IMR-90 (cell line): Measurements from ENCODE around the gene ACVR1B. TPM values are rescaled to one million over a fixed set of nuclear protein-coding genes. Genes with fewer than 3 reads are reported as not detected.
"Not testable (repeated sequence)": the region's sequence is repeated elsewhere in the genome, so short reads cannot be mapped to it uniquely, and the experiment has no call there.

Experiments used
- ATAC-seq: fragments of 200-7000 bp; cut with Tn5 transposase; 2 replicates; pipeline ENCODE4 v1.9.1; 2020; ENCODE audit warnings: low read depth, mild to moderate bottlenecking, moderate library complexity
- BruUV-seq: library from RNA; stranded (reverse); fragments of 400-500 nt; replicated peaks from 2 replicates; lab custom pipeline; 2021; lab: Mats Ljungman, UMichigan
- CTCF ChIA-PET: fragments of 300-600 bp; formaldehyde crosslinking; extraction: SDS; loops from one replicate; lab custom pipeline; 2021; ENCODE audit warnings: antibody characterized with exemption; lab: Yijun Ruan, JAX
- POLR2A ChIA-PET: fragments of 300-600 bp; sonication (Branson Sonifier 250); formaldehyde crosslinking; loops from one replicate; lab custom pipeline; 2022; ENCODE audit warnings: antibody characterized with exemption; ENCODE audit not compliant: unreplicated experiment; lab: Charles Lee
- DNase-seq: peaks from one replicate; pipeline ENCODE4 v3.0.0; 2013
- H2AFZ ChIP-seq: replicated peaks from 2 replicates; pipeline ENCODE3; 2013; ENCODE audit warnings: low read length, mild to moderate bottlenecking; ENCODE audit not compliant: poor library complexity
- H2AK5ac ChIP-seq: 2 replicates; pipeline ENCODE4 v1.6.1; 2013; ENCODE audit warnings: low read depth, low read length, inconsistent platforms
- H2AK9ac ChIP-seq: replicated peaks from 2 replicates; pipeline ENCODE3; 2013; ENCODE audit warnings: mild to moderate bottlenecking, low read depth, low read length, moderate library complexity; ENCODE audit not compliant: poor library complexity
- H2BK120ac ChIP-seq: 2 replicates; pipeline ENCODE4 v1.6.1; 2013; ENCODE audit warnings: low read depth, low read length, inconsistent platforms
- H2BK15ac ChIP-seq: 3 replicates; pipeline ENCODE4 v1.6.1; 2013; ENCODE audit warnings: low read depth, low read length, inconsistent platforms
- H2BK20ac ChIP-seq: 2 replicates; pipeline ENCODE4 v1.6.1; 2013; ENCODE audit warnings: low read depth, mild to moderate bottlenecking, inconsistent platforms, low read length, moderate library complexity
- H2BK5ac ChIP-seq: 2 replicates; pipeline ENCODE4 v1.6.1; 2013; ENCODE audit warnings: mild to moderate bottlenecking, low read depth, low read length, inconsistent platforms; ENCODE audit not compliant: poor library complexity, severe bottlenecking
- H3K14ac ChIP-seq: replicated peaks from 2 replicates; pipeline ENCODE4 v1.6.1; 2013; ENCODE audit warnings: low read depth, low read length, inconsistent platforms
- H3K18ac ChIP-seq: 2 replicates; pipeline ENCODE4 v1.6.1; 2013; ENCODE audit warnings: low read depth, low read length, control low read depth
- H3K23ac ChIP-seq: 2 replicates; pipeline ENCODE4 v1.6.1; 2013; ENCODE audit warnings: low read depth, low read length, inconsistent platforms
- H3K27ac ChIP-seq: 2 replicates; pipeline ENCODE4 v1.5.1; 2013; ENCODE audit warnings: mild to moderate bottlenecking, control low read depth, low read length; ENCODE audit not compliant: insufficient read depth
- H3K27me3 ChIP-seq: 2 replicates; pipeline ENCODE4 v1.6.1; 2013; ENCODE audit warnings: low read length; ENCODE audit not compliant: control insufficient read depth, insufficient read depth
- H3K36me3 ChIP-seq: 2 replicates; pipeline ENCODE4 v1.6.1; 2013; ENCODE audit warnings: low read length, mixed read lengths; ENCODE audit not compliant: control insufficient read depth, insufficient read depth
- H3K4ac ChIP-seq: 2 replicates; pipeline ENCODE4 v1.6.1; 2013; ENCODE audit warnings: low read depth, low read length, inconsistent platforms
- H3K4me1 ChIP-seq: 2 replicates; pipeline ENCODE4 v1.6.1; 2013; ENCODE audit warnings: low read length, mixed read lengths; ENCODE audit not compliant: control insufficient read depth, insufficient read depth
- H3K4me2 ChIP-seq: 2 replicates; pipeline ENCODE4 v1.6.1; 2013; ENCODE audit warnings: low read depth, mild to moderate bottlenecking, control low read depth, low read length, moderate library complexity
- H3K4me3 ChIP-seq: 2 replicates; pipeline ENCODE4 v1.5.1; 2013; ENCODE audit warnings: low read depth, mild to moderate bottlenecking, control low read depth, low read length, moderate library complexity; ENCODE audit not compliant: insufficient read depth
- H3K56ac ChIP-seq: 2 replicates; pipeline ENCODE4 v1.6.1; 2013; ENCODE audit warnings: low read length, inconsistent platforms; ENCODE audit not compliant: insufficient read depth; ENCODE audit errors: extremely low read depth
- H3K79me1 ChIP-seq, 2 experiments: 2 replicates each; pipeline ENCODE4 v1.6.1; 2013; ENCODE audit warnings: low read length in 2 of 2, inconsistent platforms in 1 of 2, low read depth in 1 of 2
- H3K9ac ChIP-seq: 2 replicates; pipeline ENCODE4 v1.6.1; 2013; ENCODE audit warnings: low read depth, low read length, control low read depth
- H3K9me1 ChIP-seq: 2 replicates; pipeline ENCODE4 v1.6.1; 2013; ENCODE audit warnings: low read length, inconsistent platforms; ENCODE audit not compliant: insufficient read depth
- H3K9me3 ChIP-seq: 2 replicates; pipeline ENCODE4 v1.6.1; 2013; ENCODE audit warnings: low read length; ENCODE audit not compliant: control insufficient read depth, insufficient read depth
- H4K20me1 ChIP-seq: 2 replicates; pipeline ENCODE4 v1.6.1; 2013; ENCODE audit warnings: low read length, inconsistent platforms; ENCODE audit not compliant: insufficient read depth
- H4K5ac ChIP-seq: 2 replicates; pipeline ENCODE4 v1.6.1; 2013; ENCODE audit warnings: mild to moderate bottlenecking, low read depth, low read length, control low read depth
- H4K8ac ChIP-seq, 2 experiments: 2 replicates each; pipeline ENCODE4 v1.6.1; 2013; ENCODE audit warnings: low read depth in 2 of 2, low read length in 2 of 2, control low read depth in 1 of 2, inconsistent platforms in 1 of 2
- H4K91ac ChIP-seq: 2 replicates; pipeline ENCODE4 v1.6.1; 2013; ENCODE audit warnings: low read depth, low read length, inconsistent platforms; ENCODE audit not compliant: insufficient read depth
- CEBPB ChIP-seq: IDR thresholded peaks from 2 replicates; pipeline ENCODE4 v1.6.1; 2012; ENCODE audit warnings: low read depth, low read length, improper control_type of control experiment
- CHD1 ChIP-seq: IDR thresholded peaks from 2 replicates; pipeline ENCODE4 v1.6.1; 2012; ENCODE audit warnings: low read depth, low read length, improper control_type of control experiment
- FOS ChIP-seq: fragments of 150-350 bp; IDR thresholded peaks from 2 replicates; pipeline ENCODE4 v1.6.1; 2016; ENCODE audit warnings: low read depth, low read length
- MAFK ChIP-seq: IDR thresholded peaks from 2 replicates; pipeline ENCODE4 v1.6.1; 2012; ENCODE audit warnings: low read depth, low read length, improper control_type of control experiment
- MAZ ChIP-seq: IDR thresholded peaks from 2 replicates; pipeline ENCODE4 v1.6.1; 2012; ENCODE audit warnings: low read depth, mild to moderate bottlenecking, low read length, improper control_type of control experiment, moderate library complexity, borderline replicate concordance
- RAD21 ChIP-seq: IDR thresholded peaks from 2 replicates; pipeline ENCODE4 v1.6.1; 2012; ENCODE audit warnings: low read length, improper control_type of control experiment
- RCOR1 ChIP-seq: IDR thresholded peaks from 2 replicates; pipeline ENCODE4 v1.6.1; 2012; ENCODE audit warnings: mild to moderate bottlenecking, low read length, improper control_type of control experiment; ENCODE audit not compliant: insufficient replicate concordance
- WGBS, 2 experiments: methylation state at CpG; one replicate each; pipeline versions ENCODE4 v1.1.5 to v1.1.7; 2013; ENCODE audit warnings: missing lambda C conversion rate in 2 of 2; ENCODE audit not compliant: insufficient read length in 1 of 2; ENCODE audit errors: extremely low coverage in 2 of 2; 5-methylcytosine and 5-hydroxymethylcytosine counted together
- dilution Hi-C: fragments of 300-500 bp; cut with HindIII; formaldehyde crosslinking; loops from one replicate; pipeline ENCODE4 v1.14.3; 2018; ENCODE audit warnings: low sequenced_read_pairs; ENCODE audit not compliant: unreplicated experiment
- in situ Hi-C: fragments of 300-500 bp; cut with MboI; formaldehyde crosslinking; loops from 3 replicates; pipeline ENCODE4 v1.14.3; 2019; ENCODE audit warnings: low sequenced_read_pairs, inconsistent platforms, mixed read lengths
- intact Hi-C: fragments of 100-400 bp; cut with micrococcal nuclease; formaldehyde crosslinking; loops from 2 replicates; pipeline ENCODE4 v1.10.0; 2022
- polyA plus RNA-seq, 3 experiments: library from polyadenylated mRNA; depleted of rRNA; stranded (reverse); fragments of >200 nt; gene quantifications; 2 replicates each; pipeline ENCODE4 v1.2.3, GENCODE V29; 2012; ENCODE audit warnings: low replicate concordance in 1 of 3
- total RNA-seq: library from RNA; depleted of rRNA; stranded (reverse); fragments of >200 nt; gene quantifications from 2 replicates; pipeline ENCODE4 v1.2.3, GENCODE V29; 2012

The ACVR1B gene
- total and polyA plus RNA-seq, 2 of the 4 experiments (the other 2 are of a cell fraction) = 5.7 to 13.6 TPM

- DNase-seq (no peak), ATAC-seq (no peak)
- H2AK5ac ChIP-seq = no peak overlapping the region; the same call in 1 of the 2 replicates
Measured at GRCh38 chr12:51977320-51977753, 25.8 kb downstream of the ACVR1B start.

DNA sequence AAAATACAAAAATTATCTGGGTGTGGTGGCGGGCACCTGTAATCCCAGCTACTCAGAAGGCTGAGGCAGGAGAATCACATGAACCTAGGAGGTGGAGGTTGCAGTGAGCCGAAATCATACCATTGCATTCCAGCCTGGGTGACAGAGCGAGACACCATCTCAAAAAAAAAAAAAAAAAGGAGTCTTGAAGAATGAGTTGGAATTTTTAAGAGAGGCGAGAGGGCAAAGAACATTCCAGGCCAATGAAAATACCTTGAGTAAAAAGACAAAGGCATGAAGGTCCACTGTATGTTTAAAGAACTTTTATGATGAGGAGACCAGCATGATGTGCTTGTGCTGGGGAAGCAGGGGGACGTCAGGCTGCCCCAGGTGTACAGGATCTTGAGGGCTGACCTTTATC, 27.8 kb downstream of the ACVR1B start:
- POLR2A ChIA-PET, H3K4me2 ChIP-seq, BruUV-seq, CTCF ChIA-PET, ATAC-seq, H3K27ac ChIP-seq, H3K9me3 ChIP-seq, DNase-seq, H3K18ac ChIP-seq, H3K23ac ChIP-seq, H4K20me1 ChIP-seq, intact Hi-C loops, H2AFZ ChIP-seq, H3K9ac ChIP-seq, H4K5ac ChIP-seq, H3K27me3 ChIP-seq, H3K4me3 ChIP-seq, H3K56ac ChIP-seq, dilution Hi-C loops: not testable (repeated sequence)
- peak overlapping the region; percentile 60 for H3K4ac ChIP-seq
- peak overlapping the region; percentile 9; the same call in 1 of the 2 replicates for H2BK20ac ChIP-seq
- peak overlapping the region; percentile 48 for H2AK9ac ChIP-seq
- in situ Hi-C loops = loop anchor here (5.0 kb wide), 1 partner anchor 87 kb away; no protein-coding TSS in a partner anchor
- H3K14ac ChIP-seq = peak overlapping the region; percentile 19; the same call in 1 of the 2 replicates
- 0 out of 3 replicates have a peak overlapping the region, but pooled peaks have one; percentile 12 for H2BK15ac ChIP-seq
- peak overlapping the region; percentile 54; the same call in 1 of the 2 replicates for H4K91ac ChIP-seq
- peak overlapping the region; percentile 37 for H2BK5ac ChIP-seq
- 40% methylated on average over 1 of the region's 5 CpGs; no CpG with 5 or more reads in 1 of the 2 experiments for WGBS, 2 experiments
- H3K9me1 ChIP-seq = peaks cover 12% of the 10 kb centered on the region
- H3K4me1 ChIP-seq = peaks cover 16% of the 10 kb centered on the region
- peak overlapping the region; percentile 54 for H2BK120ac ChIP-seq
- H3K36me3 ChIP-seq = peaks cover 46% of the 10 kb centered on the region
- H4K8ac ChIP-seq = peak overlapping the region in 1 of 2 experiments; percentile 61; a peak in 1 of 4 replicates
- peaks cover 13 to 59% of the 10 kb centered on the region in 2 experiments; a peak in 3 of 4 replicates for H3K79me1 ChIP-seq
- H2AK5ac ChIP-seq = peak overlapping the region; percentile 80; the same call in 1 of the 2 replicates

More at GRCh38 chr12:51977320-51977753, 25.8 kb downstream of the ACVR1B start:
- no peak overlapping the region for H3K27ac ChIP-seq
- no peak overlapping the region for H3K4me2 ChIP-seq
- no peak overlapping the region for H3K4ac ChIP-seq
- no peak overlapping the region for H2AK9ac ChIP-seq
- intact Hi-C loops = no loop called here
- no peak overlapping the region for H4K5ac ChIP-seq
- TF ChIP-seq MAFK (no peak), CEBPB (peak; percentile 73), FOS (no peak), CHD1 (no peak), RAD21 (no peak), MAZ (no peak), RCOR1 (no peak)
- peaks cover 27% of the 10 kb centered on the region for H3K9me1 ChIP-seq
- in situ Hi-C loops = loop anchor here (5.0 kb wide), 1 partner anchor 85 kb away; no protein-coding TSS in a partner anchor
- H2BK5ac ChIP-seq = no peak overlapping the region
- BruUV-seq = no TSS peak
- H3K36me3 ChIP-seq = peaks cover 39% of the 10 kb centered on the region
- no peak overlapping the region for H3K9ac ChIP-seq
- dilution Hi-C loops = no loop called here
- no peak overlapping the region for H3K23ac ChIP-seq
- H3K9me3 ChIP-seq = no peaks in the 10 kb centered on the region
- no peak overlapping the region for H2BK15ac ChIP-seq
- peaks cover 30% of the 10 kb centered on the region for H3K4me1 ChIP-seq
- H3K14ac ChIP-seq = no peak overlapping the region
- H2BK20ac ChIP-seq = no peak overlapping the region
- H3K4me3 ChIP-seq = no peak overlapping the region
- no peak overlapping the region for H2AFZ ChIP-seq
- H4K20me1 ChIP-seq = peaks cover 9% of the 10 kb centered on the region; the same call in 1 of the 2 replicates
- H3K56ac ChIP-seq = no peak overlapping the region
- H3K18ac ChIP-seq = no peak overlapping the region
- ChIA-PET POLR2A (interaction anchor here (0.6 to 0.8 kb wide), 2 partner anchors 29 to 1973 kb away, joined by 3 to 4 read pairs; no protein-coding TSS in a partner anchor), CTCF (interaction anchor here (1.1 kb wide), 1 partner anchor 83 kb away, joined by 4 read pairs; no protein-coding TSS in a partner anchor)
- H3K79me1 ChIP-seq = peaks cover 25 to 76% of the 10 kb centered on the region in 2 experiments
- no peak overlapping the region for H2BK120ac ChIP-seq
- no peak overlapping the region for H4K8ac ChIP-seq
- WGBS, 2 experiments = 100% methylated on average over 2 of the region's 8 CpGs; no CpG with 5 or more reads in 1 of the 2 experiments
- H3K27me3 ChIP-seq = no peaks in the 10 kb centered on the region
- H4K91ac ChIP-seq = no peak overlapping the region
